ENCODE data around the gene TEX10. TPM values are rescaled to one million over a fixed set of nuclear protein-coding genes. Genes with fewer than 3 reads are reported as not detected.

TEX10 gene
- total and polyA plus RNA-seq, 9 donors, result 11.3 to 22.6 (median 17.4) TPM

DNA sequence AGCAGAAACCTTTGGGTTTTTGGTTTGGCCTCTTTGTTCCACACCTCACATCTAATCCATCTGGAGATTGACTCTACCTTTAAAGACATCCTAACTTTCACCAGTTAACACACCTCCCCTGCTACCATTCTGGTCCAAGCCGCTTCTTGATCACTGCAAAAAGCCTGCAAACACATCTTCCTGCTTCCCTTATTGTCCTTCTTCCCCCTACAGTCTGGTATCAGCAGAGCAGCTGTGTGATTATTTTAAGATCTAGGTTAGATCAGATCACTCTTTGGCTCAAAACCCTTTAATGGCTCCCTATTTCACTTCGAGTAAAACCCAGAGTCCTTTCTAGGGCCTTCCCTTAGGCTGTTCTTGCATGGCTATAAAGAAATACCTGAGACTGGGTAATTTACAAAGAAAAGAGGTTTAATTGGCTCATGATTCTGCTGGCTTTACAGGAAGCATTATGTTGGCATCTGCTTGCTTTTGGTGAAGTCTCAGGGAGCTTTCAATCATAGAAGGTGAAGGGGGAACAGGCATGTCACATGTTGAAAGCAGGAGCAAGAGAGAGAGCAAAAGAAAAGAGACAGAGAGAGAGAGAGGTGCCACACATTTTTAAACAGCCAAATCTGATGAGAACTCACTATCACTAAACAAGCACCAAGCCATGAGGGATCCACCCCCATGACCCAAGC is 1.5 kb upstream of the TEX10 start:
- peaks cover 9% of the 10 kb centered on the region for H3K4me1 ChIP-seq (ENCODE audit: insufficient read depth)
- intact Hi-C loops (cut with DNase I), result no loop called here
- H3K36me3 ChIP-seq, result no peaks in the 10 kb centered on the region
- H3K27ac ChIP-seq, result no peak overlapping the region
- no peaks in the 10 kb centered on the region for H3K27me3 ChIP-seq
- no peak for TF ChIP-seq POLR2A (IDR thresholded peaks at IDR 0.05)
- TF ChIP-seq, protein P1, sequence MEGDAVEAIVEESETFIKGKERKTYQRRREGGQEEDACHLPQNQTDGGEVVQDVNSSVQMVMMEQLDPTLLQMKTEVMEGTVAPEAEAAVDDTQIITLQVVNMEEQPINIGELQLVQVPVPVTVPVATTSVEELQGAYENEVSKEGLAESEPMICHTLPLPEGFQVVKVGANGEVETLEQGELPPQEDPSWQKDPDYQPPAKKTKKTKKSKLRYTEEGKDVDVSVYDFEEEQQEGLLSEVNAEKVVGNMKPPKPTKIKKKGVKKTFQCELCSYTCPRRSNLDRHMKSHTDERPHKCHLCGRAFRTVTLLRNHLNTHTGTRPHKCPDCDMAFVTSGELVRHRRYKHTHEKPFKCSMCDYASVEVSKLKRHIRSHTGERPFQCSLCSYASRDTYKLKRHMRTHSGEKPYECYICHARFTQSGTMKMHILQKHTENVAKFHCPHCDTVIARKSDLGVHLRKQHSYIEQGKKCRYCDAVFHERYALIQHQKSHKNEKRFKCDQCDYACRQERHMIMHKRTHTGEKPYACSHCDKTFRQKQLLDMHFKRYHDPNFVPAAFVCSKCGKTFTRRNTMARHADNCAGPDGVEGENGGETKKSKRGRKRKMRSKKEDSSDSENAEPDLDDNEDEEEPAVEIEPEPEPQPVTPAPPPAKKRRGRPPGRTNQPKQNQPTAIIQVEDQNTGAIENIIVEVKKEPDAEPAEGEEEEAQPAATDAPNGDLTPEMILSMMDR (IDR thresholded peaks at IDR 0.05), result no peak
- WGBS, 3 donors, result 97% methylated on average over 2 of the region's 2 CpGs
- DNase-seq, result no peak
- no peaks in the 10 kb centered on the region for H3K9me3 ChIP-seq
- no peak overlapping the region for H3K4me3 ChIP-seq

GRCh38 chr9:100352201-100352726 is 478 bp downstream of the TEX10 start:
- intact Hi-C loops (cut with DNase I), result no loop called here
- Histone ChIP-seq H3K27ac (peak overlapping the region; percentile 52 to 58), H3K4me3 (peak overlapping the region; percentile 95), H3K36me3 (no peaks in the 10 kb centered on the region), H3K9me3 (no peaks in the 10 kb centered on the region), H3K27me3 (no peaks in the 10 kb centered on the region), H3K4me1 (ENCODE audit: insufficient read depth) (peaks cover 9% of the 10 kb centered on the region)
- TF ChIP-seq, protein P1 (IDR thresholded peaks at IDR 0.05), result no peak
- TF ChIP-seq EP300 (IDR thresholded peaks at IDR 0.05), result no peak
- no peak for TF ChIP-seq POLR2A (IDR thresholded peaks at IDR 0.05)
- peak in 1 of 5 donors; percentile 28 for DNase-seq
- WGBS, 3 donors, result 0% methylated on average over 29 to 43 of the region's 43 CpGs

GRCh38 chr9:100351508-100351907 is 1.2 kb downstream of the TEX10 start:
- TF ChIP-seq EP300 (IDR thresholded peaks at IDR 0.05) (no peak), POLR2A (IDR thresholded peaks at IDR 0.05) (no peak)
- TF ChIP-seq, protein P1 (IDR thresholded peaks at IDR 0.05), result no peak
- intact Hi-C loops (cut with DNase I), result no loop called here
- H3K27ac ChIP-seq, result no peak overlapping the region
- H3K9me3 ChIP-seq, result no peaks in the 10 kb centered on the region
- peaks cover 9% of the 10 kb centered on the region for H3K4me1 ChIP-seq (ENCODE audit: insufficient read depth)
- DNase-seq, result no peak
- 21 to 32% (median 28%) methylated on average over 5 of the region's 5 CpGs for WGBS, 3 donors
- no peaks in the 10 kb centered on the region for H3K36me3 ChIP-seq
- no peaks in the 10 kb centered on the region for H3K27me3 ChIP-seq
- peak overlapping the region; percentile 95 for H3K4me3 ChIP-seq

- Histone ChIP-seq H3K27ac (no peak overlapping the region), H3K9me3 (no peaks in the 10 kb centered on the region), H3K27me3 (no peaks in the 10 kb centered on the region), H3K36me3 (no peaks in the 10 kb centered on the region), H3K4me1 (ENCODE audit: insufficient read depth) (peaks cover 9% of the 10 kb centered on the region), H3K4me3 (no peak overlapping the region)
- no peak for DNase-seq
- WGBS, 3 donors, result 97 to 100% (median 97%) methylated on average over 1 of the region's 1 CpG
- intact Hi-C loops (cut with DNase I), result no loop called here
- TF ChIP-seq, protein P1 (IDR thresholded peaks at IDR 0.05), result no peak
- TF ChIP-seq POLR2A (IDR thresholded peaks at IDR 0.05) (no peak), EP300 (IDR thresholded peaks at IDR 0.05) (no peak)
These were observed 2.6 kb downstream of the TEX10 start for GRCh38 chr9:100350188-100350587.

Measured in ovary (tissue), 9 donors.